Lower leg skin (tissue), 3 donors: ENCODE data around the gene ATG16L2.

Experiments
- CTCF ChIP-seq, 3 donors: fragments of 450-650 bp; IDR thresholded peaks; one replicate each; pipeline ENCODE4 v1.5.1; 2016; ENCODE audit warnings: antibody characterized with exemption in 3 of 3, mild to moderate bottlenecking in 3 of 3, moderate library complexity in 2 of 3
- POLR2A ChIP-seq, 2 donors: fragments of 450-650 bp; IDR thresholded peaks; one replicate each; pipeline ENCODE4 v1.6.1; 2016 to 2017; ENCODE audit warnings: antibody characterized with exemption in 2 of 2, mild to moderate bottlenecking in 1 of 2, moderate library complexity in 1 of 2

- TF ChIP-seq CTCF (IDR thresholded peaks at IDR 0.05) (no peak), POLR2A (IDR thresholded peaks at IDR 0.05) (no peak)
Measured at GRCh38 chr11:72817966-72818365, 3.8 kb downstream of the ATG16L2 start.
